Fibroblast of lung (primary cell): ENCODE results near the gene EBF3. TPM values are rescaled to one million over a fixed set of nuclear protein-coding genes. Genes with fewer than 3 reads are reported as not detected.
A peak's percentile ranks its signal among the peaks of the same experiment; 100 is the strongest.

Experiments
- DNase-seq, 2 donors: peaks; one replicate each; pipeline versions ENCODE4 v3.0.0 to v3.0.0-alpha.2; 2010; ENCODE audit warnings: low read depth in 2 of 2
- H2AFZ ChIP-seq: 2 replicates; pipeline ENCODE4 v1.5.1; 2012; ENCODE audit warnings: low read length, control low read depth, inconsistent platforms
- H3K27ac ChIP-seq: 2 replicates; pipeline ENCODE4 v1.5.1; 2011; ENCODE audit warnings: low read length, control low read depth; ENCODE audit not compliant: insufficient read depth
- H3K27me3 ChIP-seq: 2 replicates; pipeline ENCODE4 v1.5.1; 2011; ENCODE audit warnings: mild to moderate bottlenecking, low read length; ENCODE audit not compliant: control insufficient read depth, insufficient read depth
- H3K36me3 ChIP-seq: 2 replicates; pipeline ENCODE4 v1.5.1; 2011; ENCODE audit warnings: low read length; ENCODE audit not compliant: control insufficient read depth, insufficient read depth
- H3K4me1 ChIP-seq: 2 replicates; pipeline ENCODE4 v1.5.1; 2011; ENCODE audit warnings: low read length; ENCODE audit not compliant: control insufficient read depth, insufficient read depth; ENCODE audit errors: extremely low read depth
- H3K4me2 ChIP-seq: 2 replicates; pipeline ENCODE4 v1.5.1; 2011; ENCODE audit warnings: low read length, control low read depth; ENCODE audit not compliant: insufficient read depth; ENCODE audit errors: extremely low read depth
- H3K4me3 ChIP-seq, 4 experiments: fragments of 200-600 bp in 1 of 4; sonication (generic) in 1 of 4; replicated peaks in 1 of 4; 2 replicates each; pipeline ENCODE4 v1.5.1; 2011 to 2016; ENCODE audit warnings: low read length in 4 of 4, low read depth in 3 of 4, mild to moderate bottlenecking in 3 of 4, control low read depth in 2 of 4, inconsistent platforms in 1 of 4, mixed read lengths in 1 of 4; ENCODE audit not compliant: insufficient read depth in 1 of 4; ENCODE audit errors: control extremely low read depth in 1 of 4
- H3K79me2 ChIP-seq: 2 replicates; pipeline ENCODE4 v1.5.1; 2012; ENCODE audit warnings: mild to moderate bottlenecking, low read length, inconsistent platforms; ENCODE audit not compliant: control insufficient read depth, insufficient read depth
- H3K9ac ChIP-seq: 2 replicates; pipeline ENCODE4 v1.5.1; 2011; ENCODE audit warnings: mild to moderate bottlenecking, low read length, control low read depth; ENCODE audit not compliant: insufficient read depth
- H3K9me3 ChIP-seq: 2 replicates; pipeline ENCODE4 v1.5.1; 2012; ENCODE audit warnings: low read depth, low read length; ENCODE audit not compliant: control insufficient read depth, insufficient read depth
- H4K20me1 ChIP-seq: 2 replicates; pipeline ENCODE4 v1.5.1; 2011; ENCODE audit warnings: low read length; ENCODE audit not compliant: control insufficient read depth, insufficient read depth; ENCODE audit errors: extremely low read depth
- CTCF ChIP-seq, 2 donors: IDR thresholded peaks in 1 of 2; conservative IDR thresholded peaks in 1 of 2; 1 replicate in 1 of 2; 2 replicates in 1 of 2; pipeline ENCODE4 v1.5.1; 2011 to 2012; ENCODE audit warnings: low read length in 2 of 2, control low read depth in 1 of 2, inconsistent platforms in 1 of 2, low read depth in 1 of 2, mild to moderate bottlenecking in 1 of 2
- EZH2 ChIP-seq: IDR thresholded peaks from 2 replicates; pipeline ENCODE4 v1.5.1; 2012; ENCODE audit warnings: low read length, control low read depth, mild to moderate bottlenecking; ENCODE audit errors: missing control alignments
- polyA plus RNA-seq, 2 donors: library from polyadenylated mRNA; depleted of rRNA in 1 of 2; stranded (reverse) in 1 of 2; unstranded in 1 of 2; fragments of >200 nt; gene quantifications; 2 replicates each; pipeline ENCODE4 v1.2.1, GENCODE V29; 2011 to 2012; ENCODE audit warnings: missing spikeins in 1 of 2
- total RNA-seq: library from RNA; depleted of rRNA; stranded (reverse); fragments of >200 nt; gene quantifications from 2 replicates; pipeline ENCODE4 v1.2.1, GENCODE V29; 2014

The EBF3 gene
- total and polyA plus RNA-seq, 2 donors (not counting 1 experiment from before 2014, with no cell fraction given), result 0.12 to 0.17 TPM

- H3K4me3 ChIP-seq, result no peak overlapping the region
- no peaks in the 10 kb centered on the region for H3K79me2 ChIP-seq
- TF ChIP-seq CTCF (conservative IDR thresholded peaks at IDR 0.05 in 1 of 2, IDR thresholded peaks at IDR 0.05 in 1 of 2; ENCODE audit: low read depth in 1 of 2, low read length in 2 of 2), result no peak
- peaks cover 3% of the 10 kb centered on the region for H3K4me1 ChIP-seq
- no peaks in the 10 kb centered on the region for H3K9me3 ChIP-seq
- no peak overlapping the region for H3K9ac ChIP-seq
- no peak overlapping the region for H3K27ac ChIP-seq
- H3K27me3 ChIP-seq, result peaks cover 75% of the 10 kb centered on the region
- DNase-seq, result no peak
- H3K36me3 ChIP-seq, result no peaks in the 10 kb centered on the region
- no peaks in the 10 kb centered on the region for H4K20me1 ChIP-seq
- no peak overlapping the region for H2AFZ ChIP-seq
- H3K4me2 ChIP-seq, result no peak overlapping the region
Observed at GRCh38 chr10:129965425-129965808, 1.3 kb upstream of the EBF3 start.

GRCh38 chr10:129964611-129965424 is 744 bp upstream of the EBF3 start:
- TF ChIP-seq CTCF (conservative IDR thresholded peaks at IDR 0.05 in 1 of 2, IDR thresholded peaks at IDR 0.05 in 1 of 2; ENCODE audit: low read depth in 1 of 2, low read length in 2 of 2) (no peak), EZH2 (peak; percentile 73)
- Histone ChIP-seq H3K9me3 (no peaks in the 10 kb centered on the region), H3K4me2 (peak overlapping the region; percentile 3), H3K79me2 (no peaks in the 10 kb centered on the region), H3K4me1 (peaks cover 3% of the 10 kb centered on the region), H3K4me3 (no peak overlapping the region), H4K20me1 (no peaks in the 10 kb centered on the region), H3K36me3 (no peaks in the 10 kb centered on the region), H3K9ac (no peak overlapping the region), H3K27ac (no peak overlapping the region), H3K27me3 (peaks cover 80% of the 10 kb centered on the region), H2AFZ (no peak overlapping the region)
- no peak for DNase-seq

GRCh38 chr10:129962872-129963640 is 1.0 kb downstream of the EBF3 start:
- Histone ChIP-seq H3K27me3 (peaks cover 76% of the 10 kb centered on the region), H3K9me3 (no peaks in the 10 kb centered on the region), H4K20me1 (no peaks in the 10 kb centered on the region), H3K27ac (no peak overlapping the region), H3K9ac (no peak overlapping the region), H3K36me3 (no peaks in the 10 kb centered on the region), H2AFZ (no peak overlapping the region), H3K4me1 (peaks cover 3% of the 10 kb centered on the region), H3K4me2 (peak overlapping the region; percentile 87), H3K4me3 (peak overlapping the region; percentile 18 to 50 (median 38)), H3K79me2 (no peaks in the 10 kb centered on the region)
- peak in 1 of 2 donors; percentile 24 for DNase-seq
- TF ChIP-seq CTCF (conservative IDR thresholded peaks at IDR 0.05 in 1 of 2, IDR thresholded peaks at IDR 0.05 in 1 of 2; ENCODE audit: low read depth in 1 of 2, low read length in 2 of 2) (no peak), EZH2 (peak; percentile 53)
